ENCODE data around the gene ADSS2.

DNA sequence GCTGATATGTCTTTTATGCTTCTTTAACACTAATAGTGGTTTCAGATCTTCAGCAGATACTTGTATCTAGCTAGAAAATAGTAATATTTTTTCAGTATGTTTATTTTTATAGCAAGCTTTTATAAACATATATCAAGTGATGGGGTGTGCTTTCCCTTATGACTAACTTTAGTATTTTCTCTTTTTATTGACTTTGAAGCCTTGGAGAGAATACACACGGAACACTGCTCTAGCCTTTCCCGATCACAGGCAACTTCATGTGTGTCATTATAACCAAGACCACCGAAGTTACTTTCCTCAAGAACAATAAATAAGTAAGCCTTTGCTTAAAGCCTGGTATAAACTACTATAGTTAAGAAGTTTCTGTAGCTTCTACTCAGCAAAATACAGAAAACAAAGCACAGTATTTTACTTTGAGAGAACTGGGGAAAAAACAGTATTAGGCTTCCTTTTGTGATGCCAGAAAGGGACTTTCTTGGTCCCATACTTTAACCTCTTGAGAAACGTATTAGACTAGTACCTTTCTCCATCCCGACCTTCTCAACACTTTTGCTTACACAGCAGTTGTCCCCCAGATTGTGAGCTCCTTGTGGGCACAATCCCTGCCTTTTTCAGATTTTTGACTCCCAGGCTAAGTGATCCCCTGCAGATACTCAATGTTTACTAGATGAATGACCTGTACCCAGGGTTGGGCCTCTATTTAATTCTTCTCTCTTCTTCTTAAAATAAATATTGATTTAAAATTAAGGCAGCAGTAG lies 3.3 kb downstream of the ADSS2 start:
- no peak for TF ChIP-seq POLR2A (IDR thresholded peaks at IDR 0.05)
- TF ChIP-seq, protein P1, sequence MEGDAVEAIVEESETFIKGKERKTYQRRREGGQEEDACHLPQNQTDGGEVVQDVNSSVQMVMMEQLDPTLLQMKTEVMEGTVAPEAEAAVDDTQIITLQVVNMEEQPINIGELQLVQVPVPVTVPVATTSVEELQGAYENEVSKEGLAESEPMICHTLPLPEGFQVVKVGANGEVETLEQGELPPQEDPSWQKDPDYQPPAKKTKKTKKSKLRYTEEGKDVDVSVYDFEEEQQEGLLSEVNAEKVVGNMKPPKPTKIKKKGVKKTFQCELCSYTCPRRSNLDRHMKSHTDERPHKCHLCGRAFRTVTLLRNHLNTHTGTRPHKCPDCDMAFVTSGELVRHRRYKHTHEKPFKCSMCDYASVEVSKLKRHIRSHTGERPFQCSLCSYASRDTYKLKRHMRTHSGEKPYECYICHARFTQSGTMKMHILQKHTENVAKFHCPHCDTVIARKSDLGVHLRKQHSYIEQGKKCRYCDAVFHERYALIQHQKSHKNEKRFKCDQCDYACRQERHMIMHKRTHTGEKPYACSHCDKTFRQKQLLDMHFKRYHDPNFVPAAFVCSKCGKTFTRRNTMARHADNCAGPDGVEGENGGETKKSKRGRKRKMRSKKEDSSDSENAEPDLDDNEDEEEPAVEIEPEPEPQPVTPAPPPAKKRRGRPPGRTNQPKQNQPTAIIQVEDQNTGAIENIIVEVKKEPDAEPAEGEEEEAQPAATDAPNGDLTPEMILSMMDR (IDR thresholded peaks at IDR 0.05), result no peak

All from upper lobe of left lung (tissue), 4 donors.